Breast epithelium (tissue), 3 donors: ENCODE measurements around the gene FNDC10.

ENCODE experiments used
- POLR2A ChIP-seq: fragments of 450-650 bp; IDR thresholded peaks from one replicate; pipeline ENCODE4 v1.6.1; 2016; ENCODE audit warnings: antibody characterized with exemption, mild to moderate bottlenecking, moderate library complexity
- POLR2AphosphoS5 ChIP-seq, 3 donors: sonication (generic); formaldehyde crosslinking; IDR thresholded peaks; one replicate each; pipeline ENCODE4 v1.6.1; 2017; ENCODE audit warnings: antibody characterized with exemption in 3 of 3
- TF ChIP-seq, protein P1 (sequence below), 3 donors: fragments of 450-650 bp; IDR thresholded peaks; one replicate each; pipeline ENCODE4 v1.5.1; 2016 to 2017; ENCODE audit warnings: antibody characterized with exemption in 3 of 3, mild to moderate bottlenecking in 3 of 3, moderate library complexity in 3 of 3

DNA sequence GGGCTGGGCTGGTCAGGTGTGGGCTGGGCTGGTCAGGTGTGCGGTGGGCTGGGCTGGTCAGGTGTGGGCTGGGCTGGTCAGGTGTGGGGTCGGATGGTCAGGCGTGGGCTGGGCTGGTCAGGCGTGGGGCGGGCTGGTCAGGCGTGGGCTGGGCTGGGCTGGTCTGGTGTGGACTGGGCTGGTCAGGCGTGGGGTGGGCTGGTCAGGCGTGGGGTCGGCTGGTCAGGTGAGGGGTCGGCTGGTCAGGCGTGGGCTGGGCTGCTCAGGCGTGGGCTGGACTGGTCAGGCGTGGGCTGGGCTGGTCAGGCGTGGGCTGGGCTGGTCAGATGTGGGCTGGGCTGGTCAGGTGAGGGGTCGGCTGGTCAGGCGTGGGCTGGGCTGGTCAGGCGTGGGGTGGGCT, 5.8 kb upstream of the FNDC10 start:
- TF ChIP-seq POLR2A, result no peak
- TF ChIP-seq, protein P1, sequence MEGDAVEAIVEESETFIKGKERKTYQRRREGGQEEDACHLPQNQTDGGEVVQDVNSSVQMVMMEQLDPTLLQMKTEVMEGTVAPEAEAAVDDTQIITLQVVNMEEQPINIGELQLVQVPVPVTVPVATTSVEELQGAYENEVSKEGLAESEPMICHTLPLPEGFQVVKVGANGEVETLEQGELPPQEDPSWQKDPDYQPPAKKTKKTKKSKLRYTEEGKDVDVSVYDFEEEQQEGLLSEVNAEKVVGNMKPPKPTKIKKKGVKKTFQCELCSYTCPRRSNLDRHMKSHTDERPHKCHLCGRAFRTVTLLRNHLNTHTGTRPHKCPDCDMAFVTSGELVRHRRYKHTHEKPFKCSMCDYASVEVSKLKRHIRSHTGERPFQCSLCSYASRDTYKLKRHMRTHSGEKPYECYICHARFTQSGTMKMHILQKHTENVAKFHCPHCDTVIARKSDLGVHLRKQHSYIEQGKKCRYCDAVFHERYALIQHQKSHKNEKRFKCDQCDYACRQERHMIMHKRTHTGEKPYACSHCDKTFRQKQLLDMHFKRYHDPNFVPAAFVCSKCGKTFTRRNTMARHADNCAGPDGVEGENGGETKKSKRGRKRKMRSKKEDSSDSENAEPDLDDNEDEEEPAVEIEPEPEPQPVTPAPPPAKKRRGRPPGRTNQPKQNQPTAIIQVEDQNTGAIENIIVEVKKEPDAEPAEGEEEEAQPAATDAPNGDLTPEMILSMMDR (IDR thresholded peaks at IDR 0.05), result no peak
- no peak for TF ChIP-seq POLR2AphosphoS5 (IDR thresholded peaks at IDR 0.05)
